ENCODE data around the gene NELL2.

DNA sequence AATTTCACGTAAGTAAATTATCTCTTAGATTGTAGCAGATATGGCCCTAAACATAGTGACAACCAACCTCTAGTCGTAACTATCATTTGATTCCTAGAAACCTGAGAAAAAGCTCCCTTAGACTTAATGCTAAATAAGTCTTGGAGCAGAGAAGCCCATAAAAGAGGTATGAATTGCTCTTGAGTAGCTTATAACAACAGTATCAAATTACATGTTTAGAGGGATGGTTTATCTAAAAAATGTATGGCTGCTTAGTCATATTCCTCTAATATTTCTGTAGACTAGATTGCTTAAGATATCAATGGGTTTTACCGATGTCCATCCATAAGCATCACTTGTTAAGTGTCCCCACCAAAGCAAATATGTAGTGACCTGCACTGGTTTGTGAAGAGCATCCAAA lies 259.7 kb downstream of the NELL2 start:
- TF ChIP-seq POLR2A (IDR thresholded peaks at IDR 0.05; ENCODE audit: low read length) (no peak), GATA1 (IDR thresholded peaks at IDR 0.05; ENCODE audit: low read depth, low read length) (no peak)

Data from erythroblast (primary cell).